Astrocyte (in vitro differentiated cells and primary cell): ENCODE data around the gene PLEKHG5. TPM values are rescaled to one million over a fixed set of nuclear protein-coding genes. Genes with fewer than 3 reads are reported as not detected.

Source experiments
- DNase-seq: peaks from one replicate; pipeline ENCODE4 v3.0.0-alpha.2; 2010; ENCODE audit warnings: low read depth
- FAIRE-seq: peaks from 2 replicates; lab custom pipeline; 2011; peaks lifted over from hg19 to GRCh38; lab: Jason Lieb, UNC
- H2AFZ ChIP-seq: 2 replicates; pipeline ENCODE4 v1.6.0; 2012; ENCODE audit warnings: low read depth, low read length, inconsistent platforms
- H3K27ac ChIP-seq: 2 replicates; pipeline ENCODE4 v1.5.1; 2011; ENCODE audit warnings: low read depth, low read length, inconsistent platforms
- H3K27me3 ChIP-seq: 2 replicates; pipeline ENCODE4 v1.6.0; 2011; ENCODE audit warnings: low read length, inconsistent platforms; ENCODE audit not compliant: insufficient read depth
- H3K36me3 ChIP-seq: 2 replicates; pipeline ENCODE4 v1.5.1; 2011; ENCODE audit warnings: low read length, inconsistent platforms; ENCODE audit not compliant: insufficient read depth
- H3K4me1 ChIP-seq: 2 replicates; pipeline ENCODE4 v1.5.1; 2011; ENCODE audit warnings: low read length, inconsistent platforms; ENCODE audit not compliant: insufficient read depth
- H3K4me2 ChIP-seq: 2 replicates; pipeline ENCODE4 v1.6.0; 2012; ENCODE audit warnings: low read length, inconsistent platforms
- H3K4me3 ChIP-seq: 2 replicates; pipeline ENCODE4 v1.5.1; 2011; ENCODE audit warnings: low read depth, mild to moderate bottlenecking, low read length, inconsistent platforms; ENCODE audit not compliant: insufficient read depth
- H3K79me2 ChIP-seq: 2 replicates; pipeline ENCODE4 v1.6.0; 2012; ENCODE audit warnings: mild to moderate bottlenecking, low read length, inconsistent platforms; ENCODE audit not compliant: insufficient read depth
- H3K9ac ChIP-seq: 2 replicates; pipeline ENCODE4 v1.6.0; 2012; ENCODE audit warnings: mild to moderate bottlenecking, low read length, inconsistent platforms
- H3K9me3 ChIP-seq: 2 replicates; pipeline ENCODE4 v1.5.1; 2012; ENCODE audit warnings: low read depth, mild to moderate bottlenecking, low read length, inconsistent platforms; ENCODE audit not compliant: insufficient read depth
- H4K20me1 ChIP-seq: 2 replicates; pipeline ENCODE4 v1.6.0; 2012; ENCODE audit warnings: low read length, inconsistent platforms; ENCODE audit not compliant: insufficient read depth
- H3K27ac Mint-ChIP-seq: one replicate; pipeline ENCODE4 v1.8.0; 2021; ENCODE audit warnings: mild to moderate bottlenecking, mixed read lengths; ENCODE audit not compliant: unreplicated experiment
- H3K27me3 Mint-ChIP-seq: one replicate; pipeline ENCODE4 v1.8.0; 2021; ENCODE audit warnings: low read depth, mixed read lengths; ENCODE audit not compliant: unreplicated experiment
- H3K36me3 Mint-ChIP-seq: one replicate; pipeline ENCODE4 v1.8.0; 2021; ENCODE audit warnings: low read depth, mixed read lengths; ENCODE audit not compliant: unreplicated experiment
- H3K4me1 Mint-ChIP-seq: one replicate; pipeline ENCODE4 v1.8.0; 2021; ENCODE audit warnings: low read depth, mixed read lengths; ENCODE audit not compliant: unreplicated experiment
- H3K4me3 Mint-ChIP-seq: one replicate; pipeline ENCODE4 v1.8.0; 2021; ENCODE audit warnings: mild to moderate bottlenecking, moderate library complexity, mixed read lengths; ENCODE audit not compliant: unreplicated experiment
- H3K9me3 Mint-ChIP-seq: one replicate; pipeline ENCODE4 v1.8.0; 2021; ENCODE audit warnings: mild to moderate bottlenecking, mixed read lengths; ENCODE audit not compliant: unreplicated experiment
- CTCF ChIP-seq: IDR thresholded peaks from 2 replicates; pipeline ENCODE4 v1.5.1; 2011; ENCODE audit warnings: low read depth, mild to moderate bottlenecking, inconsistent platforms, low read length, moderate library complexity; ENCODE audit not compliant: insufficient read depth
- EZH2 ChIP-seq: IDR thresholded peaks from 2 replicates; pipeline ENCODE4 v1.6.1; 2012; ENCODE audit warnings: mild to moderate bottlenecking, low read length, inconsistent platforms; ENCODE audit not compliant: insufficient read depth
- total RNA-seq: library from RNA; stranded (reverse); gene quantifications from 2 replicates; pipeline ENCODE4 v1.2.1, GENCODE V29; 2021

Gene PLEKHG5
- total RNA-seq, 1 donor from 2014 or later: 25.1 TPM

DNA sequence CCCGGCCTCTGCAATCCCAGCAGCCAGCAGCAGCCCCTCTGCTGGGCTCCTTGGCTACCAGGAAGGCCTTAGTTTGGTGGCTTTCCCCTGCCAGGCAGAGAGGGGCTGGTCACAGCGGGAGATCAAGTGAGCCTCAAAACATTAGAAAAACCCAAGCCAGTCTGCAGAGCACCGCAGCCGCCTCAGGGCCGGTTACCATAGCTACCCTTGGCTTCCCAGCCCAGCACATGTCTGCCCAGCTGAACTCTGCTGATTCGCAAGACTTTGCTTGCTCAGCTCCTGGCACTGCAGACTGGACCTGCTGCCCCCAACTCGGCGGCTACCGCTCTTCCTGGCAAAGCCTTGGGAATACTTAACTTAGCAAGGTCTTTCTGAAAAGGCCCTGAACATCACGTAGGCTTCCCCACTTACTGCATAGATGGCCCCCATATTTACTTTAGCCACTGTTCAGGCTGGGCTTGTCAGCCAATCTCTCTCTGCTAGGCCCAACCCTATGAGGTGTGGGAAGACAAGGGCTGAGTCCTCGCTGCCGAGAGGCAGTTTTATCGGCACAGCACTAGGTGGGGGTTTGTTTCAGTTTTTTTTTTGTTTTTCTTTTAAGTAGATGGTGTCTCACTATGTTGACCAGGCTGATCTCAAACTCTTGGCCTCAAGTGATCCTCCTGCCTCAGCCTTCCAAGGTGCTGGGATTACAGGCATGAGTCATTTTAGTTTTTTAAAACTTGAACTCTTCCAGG lies 28.6 kb upstream of the PLEKHG5 start:
- Histone ChIP-seq H3K27ac (peak overlapping the region; percentile 43), H3K36me3 (no peaks in the 10 kb centered on the region), H3K4me1 (peaks cover 32% of the 10 kb centered on the region), H3K27me3 (no peaks in the 10 kb centered on the region), H3K4me2 (peak overlapping the region; percentile 73), H3K4me3 (no peak overlapping the region), H3K9me3 (no peaks in the 10 kb centered on the region), H3K79me2 (no peaks in the 10 kb centered on the region), H4K20me1 (no peaks in the 10 kb centered on the region), H2AFZ (no peak overlapping the region), H3K9ac (no peak overlapping the region)
- Mint-ChIP-seq H3K36me3 (peaks cover 1% of the 10 kb centered on the region), H3K9me3 (no peaks in the 10 kb centered on the region), H3K4me1 (peaks cover 31% of the 10 kb centered on the region), H3K27me3 (no peaks in the 10 kb centered on the region), H3K4me3 (no peak overlapping the region), H3K27ac (peak overlapping the region; percentile 75)
- TF ChIP-seq EZH2 (no peak), CTCF (no peak)
- FAIRE-seq (no peak), DNase-seq (peak; percentile 77)

GRCh38 chr1:6519491-6519934 lies 28.0 kb upstream of the PLEKHG5 start:
- Mint-ChIP-seq H3K9me3 (no peaks in the 10 kb centered on the region), H3K4me3 (no peak overlapping the region), H3K36me3 (no peaks in the 10 kb centered on the region), H3K27me3 (no peaks in the 10 kb centered on the region), H3K4me1 (peaks cover 31% of the 10 kb centered on the region), H3K27ac (peak overlapping the region; percentile 58)
- Histone ChIP-seq H3K36me3 (no peaks in the 10 kb centered on the region), H3K27ac (no peak overlapping the region), H3K27me3 (no peaks in the 10 kb centered on the region), H3K4me1 (peaks cover 32% of the 10 kb centered on the region), H2AFZ (no peak overlapping the region), H4K20me1 (no peaks in the 10 kb centered on the region), H3K4me3 (no peak overlapping the region), H3K4me2 (peak overlapping the region; percentile 73), H3K9me3 (no peaks in the 10 kb centered on the region), H3K79me2 (no peaks in the 10 kb centered on the region), H3K9ac (no peak overlapping the region)
- TF ChIP-seq CTCF (no peak), EZH2 (no peak)
- no peak for FAIRE-seq
- DNase-seq: peak; percentile 31

DNA sequence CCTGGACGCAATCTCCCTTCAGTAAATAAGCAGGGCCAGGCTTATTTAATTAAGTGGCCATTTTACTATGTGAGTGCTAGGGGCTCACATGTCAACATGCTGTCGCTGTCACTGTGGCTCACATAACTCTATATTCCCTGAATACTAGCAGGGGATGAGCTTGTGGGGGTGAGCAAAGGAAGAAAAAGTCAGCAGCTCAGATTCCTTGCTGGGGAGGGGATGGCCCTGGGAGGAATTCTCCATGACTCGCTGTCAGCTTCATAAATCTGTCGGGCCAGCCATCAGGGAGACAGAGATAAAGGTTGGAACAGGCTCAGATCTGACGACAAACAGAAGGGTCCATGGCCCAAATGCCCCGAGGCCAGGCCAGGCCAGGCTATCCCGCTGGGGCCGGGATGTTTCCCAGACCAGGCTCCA lies 26.0 kb upstream of the PLEKHG5 start:
- H3K4me3 Mint-ChIP-seq: no peak overlapping the region
- H3K9me3 Mint-ChIP-seq: no peaks in the 10 kb centered on the region
- no peaks in the 10 kb centered on the region for H3K27me3 Mint-ChIP-seq
- Histone ChIP-seq H3K4me2 (peak overlapping the region; percentile 41), H3K9me3 (no peaks in the 10 kb centered on the region), H3K79me2 (no peaks in the 10 kb centered on the region), H3K4me1 (peaks cover 32% of the 10 kb centered on the region), H3K4me3 (no peak overlapping the region), H3K27me3 (no peaks in the 10 kb centered on the region), H2AFZ (peak overlapping the region; percentile 17), H4K20me1 (no peaks in the 10 kb centered on the region), H3K27ac (no peak overlapping the region), H3K9ac (no peak overlapping the region), H3K36me3 (no peaks in the 10 kb centered on the region)
- TF ChIP-seq EZH2 (no peak), CTCF (no peak)
- H3K36me3 Mint-ChIP-seq: no peaks in the 10 kb centered on the region
- peaks cover 31% of the 10 kb centered on the region for H3K4me1 Mint-ChIP-seq
- no peak for FAIRE-seq
- no peak for DNase-seq
- H3K27ac Mint-ChIP-seq: peak overlapping the region; percentile 78
